CD14-positive monocyte (primary cell): ENCODE measurements around the gene NFE2L3. TPM values are rescaled to one million over a fixed set of nuclear protein-coding genes. Genes with fewer than 3 reads are reported as not detected.

Experiments
- DNase-seq, 3 donors: peaks; one replicate each; pipeline ENCODE4 v3.0.0-alpha.2; 2011 to 2022
- H2AFZ ChIP-seq: 2 replicates; pipeline ENCODE4 v1.6.0; 2012; ENCODE audit warnings: mild to moderate bottlenecking, low read depth, low read length, inconsistent platforms; ENCODE audit not compliant: insufficient read depth, poor library complexity, severe bottlenecking
- H3K27ac ChIP-seq, 2 donors: 1 replicate in 1 of 2; 2 replicates in 1 of 2; pipeline ENCODE4 v1.5.1; 2012 to 2013; ENCODE audit warnings: low read length in 2 of 2, control low read depth in 1 of 2, inconsistent platforms in 1 of 2, low read depth in 1 of 2, mild to moderate bottlenecking in 1 of 2
- H3K27me3 ChIP-seq, 2 donors: one replicate each; pipeline versions ENCODE4 v1.6.0 to v1.6.1; 2011 to 2013; ENCODE audit warnings: low read length in 2 of 2; ENCODE audit not compliant: control insufficient read depth in 2 of 2, insufficient read depth in 2 of 2
- H3K36me3 ChIP-seq, 2 donors: replicated peaks in 1 of 2; 1 replicate in 1 of 2; 2 replicates in 1 of 2; pipeline versions ENCODE4 v1.5.1 to v1.6.1; 2012 to 2013; ENCODE audit warnings: low read length in 2 of 2, control low read depth in 1 of 2, inconsistent platforms in 1 of 2, mild to moderate bottlenecking in 1 of 2; ENCODE audit not compliant: insufficient read depth in 2 of 2, control insufficient read depth in 1 of 2
- H3K4me1 ChIP-seq, 2 donors: 1 replicate in 1 of 2; 2 replicates in 1 of 2; pipeline versions ENCODE4 v1.5.1 to v1.6.1; 2012 to 2013; ENCODE audit warnings: low read length in 2 of 2, control low read depth in 1 of 2, inconsistent platforms in 1 of 2, mild to moderate bottlenecking in 1 of 2, moderate library complexity in 1 of 2; ENCODE audit not compliant: insufficient read depth in 2 of 2, control insufficient read depth in 1 of 2
- H3K4me2 ChIP-seq: replicated peaks from 2 replicates; pipeline ENCODE3; 2012; ENCODE audit warnings: low read length, moderate library complexity, mild to moderate bottlenecking; ENCODE audit not compliant: poor library complexity, severe bottlenecking; ENCODE audit errors: extremely low read depth
- H3K4me3 ChIP-seq, 3 experiments: fragments of 200-600 bp in 1 of 3; sonication (generic) in 1 of 3; replicated peaks in 1 of 3; 1 replicate in 2 of 3; 2 replicates in 1 of 3; pipeline ENCODE4 v1.5.1; 2011 to 2013; ENCODE audit warnings: low read length in 3 of 3, mild to moderate bottlenecking in 3 of 3, control low read depth in 2 of 3, low read depth in 2 of 3, inconsistent platforms in 1 of 3, moderate library complexity in 1 of 3
- H3K79me2 ChIP-seq: 2 replicates; pipeline ENCODE4 v1.6.0; 2012; ENCODE audit warnings: mild to moderate bottlenecking, control low read depth, inconsistent platforms, low read length, moderate library complexity; ENCODE audit not compliant: insufficient read depth
- H3K9ac ChIP-seq: 2 replicates; pipeline ENCODE4 v1.6.0; 2017; ENCODE audit warnings: low read length, mild to moderate bottlenecking; ENCODE audit not compliant: insufficient read depth, poor library complexity, severe bottlenecking
- H3K9me3 ChIP-seq, 2 donors: replicated peaks in 1 of 2; 1 replicate in 1 of 2; 2 replicates in 1 of 2; pipeline versions ENCODE4 v1.5.1 to v1.6.1; 2012 to 2013; ENCODE audit warnings: low read length in 2 of 2, control low read depth in 1 of 2; ENCODE audit not compliant: control insufficient read depth in 1 of 2, insufficient read depth in 1 of 2
- H4K20me1 ChIP-seq: 2 replicates; pipeline ENCODE4 v1.6.0; 2012; ENCODE audit warnings: mild to moderate bottlenecking, low read length, control low read depth, moderate library complexity; ENCODE audit not compliant: insufficient read depth
- H3K27ac Mint-ChIP-seq, 7 donors: one replicate each; pipeline ENCODE4 v1.8.0; 2020; ENCODE audit warnings: mild to moderate bottlenecking in 7 of 7, mixed read lengths in 7 of 7, moderate library complexity in 6 of 7, inconsistent platforms in 2 of 7
- H3K27me3 Mint-ChIP-seq, 3 donors: one replicate each; pipeline ENCODE4 v1.8.0; 2021 to 2022; ENCODE audit warnings: low read depth in 3 of 3, mild to moderate bottlenecking in 3 of 3, mixed read lengths in 3 of 3, moderate library complexity in 3 of 3, inconsistent platforms in 1 of 3
- H3K36me3 Mint-ChIP-seq, 2 donors: one replicate each; pipeline ENCODE4 v1.8.0; 2020; ENCODE audit warnings: mixed read lengths in 2 of 2, inconsistent platforms in 1 of 2, mild to moderate bottlenecking in 1 of 2
- H3K4me1 Mint-ChIP-seq: one replicate; pipeline ENCODE4 v1.8.0; 2020; ENCODE audit warnings: mild to moderate bottlenecking, mixed read lengths
- H3K4me3 Mint-ChIP-seq, 2 donors: one replicate each; pipeline ENCODE4 v1.8.0; 2020; ENCODE audit warnings: mild to moderate bottlenecking in 2 of 2, mixed read lengths in 2 of 2, moderate library complexity in 1 of 2
- H3K9me3 Mint-ChIP-seq, 7 donors: one replicate each; pipeline ENCODE4 v1.8.0; 2020 to 2022; ENCODE audit warnings: mixed read lengths in 7 of 7, mild to moderate bottlenecking in 6 of 7, moderate library complexity in 6 of 7, inconsistent platforms in 2 of 7
- whole genome bisulfite sequencing: methylation state at CpG from one replicate; pipeline ENCODE4 v1.1.5; 2013; ENCODE audit warnings: missing lambda C conversion rate; ENCODE audit not compliant: insufficient coverage; 5-methylcytosine and 5-hydroxymethylcytosine counted together
- intact Hi-C, 2 donors: fragments of 100-400 bp; cut with micrococcal nuclease; formaldehyde crosslinking; loops; one replicate each; pipeline versions ENCODE4 v1.15.0 to v1.15.1; 2023
- polyA plus RNA-seq, 3 donors: library from polyadenylated mRNA; depleted of rRNA in 1 of 3; unstranded in 2 of 3; stranded (reverse) in 1 of 3; fragments of 300-500 nt in 2 of 3; fragments of >200 nt in 1 of 3; fragmentation: Illumina TruSeq in 2 of 3; gene quantifications; 1 replicate in 2 of 3; 2 replicates in 1 of 3; pipeline ENCODE4 v1.2.3, GENCODE V29; 2012 to 2021
- TF ChIP-seq, protein P1 (sequence below): fragments of 200-600 bp; IDR thresholded peaks from one replicate; pipeline ENCODE4 v1.8.0; 2022; ENCODE audit warnings: antibody characterized with exemption, mild to moderate bottlenecking

Gene NFE2L3
- polyA plus RNA-seq, 3 donors: 4.4 to 17.2 (median 10.6) TPM

GRCh38 chr7:26136831-26137230 lies 15.2 kb upstream of the NFE2L3 start:
- H3K79me2 ChIP-seq: no peaks in the 10 kb centered on the region
- H3K4me3 ChIP-seq: no peak overlapping the region
- H2AFZ ChIP-seq: no peak overlapping the region
- TF ChIP-seq, protein P1, sequence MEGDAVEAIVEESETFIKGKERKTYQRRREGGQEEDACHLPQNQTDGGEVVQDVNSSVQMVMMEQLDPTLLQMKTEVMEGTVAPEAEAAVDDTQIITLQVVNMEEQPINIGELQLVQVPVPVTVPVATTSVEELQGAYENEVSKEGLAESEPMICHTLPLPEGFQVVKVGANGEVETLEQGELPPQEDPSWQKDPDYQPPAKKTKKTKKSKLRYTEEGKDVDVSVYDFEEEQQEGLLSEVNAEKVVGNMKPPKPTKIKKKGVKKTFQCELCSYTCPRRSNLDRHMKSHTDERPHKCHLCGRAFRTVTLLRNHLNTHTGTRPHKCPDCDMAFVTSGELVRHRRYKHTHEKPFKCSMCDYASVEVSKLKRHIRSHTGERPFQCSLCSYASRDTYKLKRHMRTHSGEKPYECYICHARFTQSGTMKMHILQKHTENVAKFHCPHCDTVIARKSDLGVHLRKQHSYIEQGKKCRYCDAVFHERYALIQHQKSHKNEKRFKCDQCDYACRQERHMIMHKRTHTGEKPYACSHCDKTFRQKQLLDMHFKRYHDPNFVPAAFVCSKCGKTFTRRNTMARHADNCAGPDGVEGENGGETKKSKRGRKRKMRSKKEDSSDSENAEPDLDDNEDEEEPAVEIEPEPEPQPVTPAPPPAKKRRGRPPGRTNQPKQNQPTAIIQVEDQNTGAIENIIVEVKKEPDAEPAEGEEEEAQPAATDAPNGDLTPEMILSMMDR: no peak
- H3K4me1 ChIP-seq: peaks cover 28 to 29% of the 10 kb centered on the region in 2 donors
- H3K9me3 ChIP-seq: peaks cover 0 to 3% of the 10 kb centered on the region in 2 donors
- Mint-ChIP-seq H3K27ac (no peak overlapping the region), H3K36me3 (peaks cover 0 to 4% of the 10 kb centered on the region in 2 donors), H3K4me3 (no peak overlapping the region), H3K9me3 (peaks cover 0 to 13% (median 9%) of the 10 kb centered on the region in 7 donors), H3K4me1 (peaks cover 28% of the 10 kb centered on the region), H3K27me3 (peaks cover 0 to 7% (median 5%) of the 10 kb centered on the region in 3 donors)
- intact Hi-C loops: no loop called here
- no peak overlapping the region for H3K9ac ChIP-seq
- 100% methylated on average over 3 of the region's 4 CpGs for WGBS
- DNase-seq: no peak
- no peaks in the 10 kb centered on the region for H3K36me3 ChIP-seq
- H3K27ac ChIP-seq: no peak overlapping the region
- H3K27me3 ChIP-seq: no peaks in the 10 kb centered on the region
- no peak overlapping the region for H3K4me2 ChIP-seq
- no peaks in the 10 kb centered on the region for H4K20me1 ChIP-seq

- TF ChIP-seq, protein P1: no peak
- WGBS: no CpG with 5 or more reads among the region's 1 CpG
- peaks cover 44% of the 10 kb centered on the region for H3K4me1 Mint-ChIP-seq
- intact Hi-C loops: no loop called here
- Histone ChIP-seq H3K9ac (no peak overlapping the region), H3K4me2 (no peak overlapping the region), H3K4me1 (peaks cover 43 to 45% of the 10 kb centered on the region in 2 donors), H3K79me2 (no peaks in the 10 kb centered on the region), H3K27me3 (no peaks in the 10 kb centered on the region), H3K4me3 (no peak overlapping the region), H3K27ac (peak overlapping the region in 1 of 2 donors; percentile 24), H3K9me3 (peaks cover 0 to 3% of the 10 kb centered on the region in 2 donors), H2AFZ (no peak overlapping the region), H3K36me3 (no peaks in the 10 kb centered on the region), H4K20me1 (no peaks in the 10 kb centered on the region)
- H3K4me3 Mint-ChIP-seq: no peak overlapping the region
- H3K27me3 Mint-ChIP-seq: peaks cover 0 to 4% (median 2%) of the 10 kb centered on the region in 3 donors
- peaks cover 0 to 13% (median 8%) of the 10 kb centered on the region in 7 donors for H3K9me3 Mint-ChIP-seq
- DNase-seq: no peak
- peak overlapping the region in 3 of 7 donors; percentile 75 to 86 (median 80) for H3K27ac Mint-ChIP-seq
- H3K36me3 Mint-ChIP-seq: peaks cover 0 to 4% of the 10 kb centered on the region in 2 donors
These were observed 11.6 kb upstream of the NFE2L3 start for GRCh38 chr7:26140380-26140779.
